Neural progenitor cell (in vitro differentiated cells): ENCODE measurements around the gene LYST. TPM values are rescaled to one million over a fixed set of nuclear protein-coding genes. Genes with fewer than 3 reads are reported as not detected.

Experiments used
- DNase-seq: peaks from one replicate; pipeline ENCODE4 v3.0.0-alpha.2; 2016; ENCODE audit warnings: low spot score
- H2AFZ ChIP-seq: fragments of 200-600 bp; sonication (generic); replicated peaks from 2 replicates; pipeline ENCODE4 v1.6.1; 2016; ENCODE audit warnings: antibody characterized with exemption
- H3F3A ChIP-seq: fragments of 200-600 bp; sonication (generic); 2 replicates; pipeline ENCODE4 v1.6.1; 2016; ENCODE audit warnings: antibody characterized with exemption, low read depth
- H3K27ac ChIP-seq: fragments of 200-600 bp; sonication (generic); 2 replicates; pipeline ENCODE4 v1.5.1; 2016; ENCODE audit warnings: mild to moderate bottlenecking
- H3K27me3 ChIP-seq: fragments of 200-600 bp; sonication (generic); 2 replicates; pipeline ENCODE4 v1.6.1; 2016; ENCODE audit warnings: mild to moderate bottlenecking, moderate library complexity
- H3K36me3 ChIP-seq: fragments of 200-600 bp; sonication (generic); 2 replicates; pipeline ENCODE4 v1.5.1; 2016
- H3K4me1 ChIP-seq: fragments of 200-600 bp; sonication (generic); 2 replicates; pipeline ENCODE4 v1.6.1; 2016; ENCODE audit warnings: mixed run types
- H3K4me2 ChIP-seq: fragments of 200-600 bp; sonication (generic); 2 replicates; pipeline ENCODE4 v1.6.1; 2016
- H3K4me3 ChIP-seq: fragments of 200-600 bp; sonication (generic); 2 replicates; pipeline ENCODE4 v1.5.1; 2016
- H3K79me2 ChIP-seq: fragments of 200-600 bp; sonication (generic); 2 replicates; pipeline ENCODE4 v1.6.1; 2016; ENCODE audit warnings: low read depth
- H3K9ac ChIP-seq: fragments of 200-600 bp; sonication (generic); 2 replicates; pipeline ENCODE4 v1.6.1; 2016
- H3K9me3 ChIP-seq: fragments of 200-600 bp; sonication (generic); 2 replicates; pipeline ENCODE4 v1.5.1; 2016; ENCODE audit warnings: low read depth
- H4K20me1 ChIP-seq: fragments of 200-600 bp; sonication (generic); 2 replicates; pipeline ENCODE4 v1.6.1; 2016; ENCODE audit warnings: low read depth
- H3K27ac Mint-ChIP-seq: 3 replicates; pipeline ENCODE4 v1.8.0; 2021; ENCODE audit warnings: mixed read lengths
- H3K27me3 Mint-ChIP-seq: 2 replicates; pipeline ENCODE4 v1.8.0; 2022; ENCODE audit warnings: low read depth, mild to moderate bottlenecking, inconsistent platforms, moderate library complexity, mixed read lengths; ENCODE audit not compliant: insufficient read depth
- H3K36me3 Mint-ChIP-seq: 3 replicates; pipeline ENCODE4 v1.8.0; 2021; ENCODE audit warnings: mixed read lengths
- H3K4me1 Mint-ChIP-seq: 3 replicates; pipeline ENCODE4 v1.8.0; 2021; ENCODE audit warnings: mixed read lengths
- H3K4me3 Mint-ChIP-seq: 3 replicates; pipeline ENCODE4 v1.8.0; 2021; ENCODE audit warnings: mild to moderate bottlenecking, moderate library complexity, mixed read lengths
- H3K9me3 Mint-ChIP-seq: 3 replicates; pipeline ENCODE4 v1.8.0; 2020; ENCODE audit warnings: mixed read lengths
- EZH2 ChIP-seq: fragments of 200-600 bp; sonication (generic); IDR thresholded peaks from 2 replicates; pipeline ENCODE4 v1.6.1; 2017; ENCODE audit warnings: antibody characterized with exemption, mild to moderate bottlenecking, moderate library complexity
- EZH2phosphoT487 ChIP-seq: fragments of 200-600 bp; sonication (generic); IDR thresholded peaks from 2 replicates; pipeline ENCODE4 v1.6.1; 2017; ENCODE audit warnings: antibody characterized with exemption
- total RNA-seq: library from RNA; depleted of rRNA; stranded (reverse); fragments of >200 nt; gene quantifications from 2 replicates; pipeline ENCODE4 v1.2.3, GENCODE V29; 2015; ENCODE audit warnings: low replicate concordance
- TF ChIP-seq, protein P1 (sequence below): fragments of 200-600 bp; sonication (generic); IDR thresholded peaks from 2 replicates; pipeline ENCODE4 v1.5.1; 2017; ENCODE audit warnings: antibody characterized with exemption, mild to moderate bottlenecking

LYST gene
- total RNA-seq, 1 donor from 2014 or later = 0.82 TPM

DNA sequence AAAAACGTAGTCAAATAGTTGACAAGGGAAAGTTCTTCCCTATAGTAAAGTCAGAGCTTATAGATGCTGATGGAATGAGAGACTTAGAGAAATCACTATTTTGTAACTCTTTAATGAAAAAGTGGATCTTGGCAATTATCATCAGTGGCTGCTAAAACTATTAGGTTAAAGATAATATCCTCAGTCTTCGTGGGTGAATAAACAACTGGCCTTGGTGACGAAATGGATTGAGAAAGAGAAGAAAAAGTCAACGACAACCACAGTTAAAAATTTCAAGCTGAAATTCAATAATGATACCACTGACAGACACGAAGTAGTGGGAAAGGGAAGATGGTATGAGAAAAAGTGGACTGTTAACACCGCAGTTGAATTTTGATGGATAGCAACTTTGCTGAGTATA, 127.1 kb downstream of the LYST start:
- no peaks in the 10 kb centered on the region for H3K79me2 ChIP-seq
- TF ChIP-seq EZH2phosphoT487 = no peak
- TF ChIP-seq EZH2 = no peak
- TF ChIP-seq, protein P1, sequence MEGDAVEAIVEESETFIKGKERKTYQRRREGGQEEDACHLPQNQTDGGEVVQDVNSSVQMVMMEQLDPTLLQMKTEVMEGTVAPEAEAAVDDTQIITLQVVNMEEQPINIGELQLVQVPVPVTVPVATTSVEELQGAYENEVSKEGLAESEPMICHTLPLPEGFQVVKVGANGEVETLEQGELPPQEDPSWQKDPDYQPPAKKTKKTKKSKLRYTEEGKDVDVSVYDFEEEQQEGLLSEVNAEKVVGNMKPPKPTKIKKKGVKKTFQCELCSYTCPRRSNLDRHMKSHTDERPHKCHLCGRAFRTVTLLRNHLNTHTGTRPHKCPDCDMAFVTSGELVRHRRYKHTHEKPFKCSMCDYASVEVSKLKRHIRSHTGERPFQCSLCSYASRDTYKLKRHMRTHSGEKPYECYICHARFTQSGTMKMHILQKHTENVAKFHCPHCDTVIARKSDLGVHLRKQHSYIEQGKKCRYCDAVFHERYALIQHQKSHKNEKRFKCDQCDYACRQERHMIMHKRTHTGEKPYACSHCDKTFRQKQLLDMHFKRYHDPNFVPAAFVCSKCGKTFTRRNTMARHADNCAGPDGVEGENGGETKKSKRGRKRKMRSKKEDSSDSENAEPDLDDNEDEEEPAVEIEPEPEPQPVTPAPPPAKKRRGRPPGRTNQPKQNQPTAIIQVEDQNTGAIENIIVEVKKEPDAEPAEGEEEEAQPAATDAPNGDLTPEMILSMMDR = no peak
- H3K4me2 ChIP-seq = no peak overlapping the region
- Mint-ChIP-seq H3K27me3 (no peaks in the 10 kb centered on the region), H3K9me3 (no peaks in the 10 kb centered on the region), H3K27ac (no peak overlapping the region), H3K4me3 (no peak overlapping the region), H3K36me3 (peaks cover 1% of the 10 kb centered on the region), H3K4me1 (no peaks in the 10 kb centered on the region)
- H2AFZ ChIP-seq = no peak overlapping the region
- H3F3A ChIP-seq = no peaks in the 10 kb centered on the region
- no peaks in the 10 kb centered on the region for H3K9me3 ChIP-seq
- H3K27ac ChIP-seq = no peak overlapping the region
- no peak for DNase-seq
- no peaks in the 10 kb centered on the region for H3K36me3 ChIP-seq
- H4K20me1 ChIP-seq = no peaks in the 10 kb centered on the region
- H3K9ac ChIP-seq = no peak overlapping the region
- no peaks in the 10 kb centered on the region for H3K27me3 ChIP-seq
- no peaks in the 10 kb centered on the region for H3K4me1 ChIP-seq
- H3K4me3 ChIP-seq = no peak overlapping the region

DNA sequence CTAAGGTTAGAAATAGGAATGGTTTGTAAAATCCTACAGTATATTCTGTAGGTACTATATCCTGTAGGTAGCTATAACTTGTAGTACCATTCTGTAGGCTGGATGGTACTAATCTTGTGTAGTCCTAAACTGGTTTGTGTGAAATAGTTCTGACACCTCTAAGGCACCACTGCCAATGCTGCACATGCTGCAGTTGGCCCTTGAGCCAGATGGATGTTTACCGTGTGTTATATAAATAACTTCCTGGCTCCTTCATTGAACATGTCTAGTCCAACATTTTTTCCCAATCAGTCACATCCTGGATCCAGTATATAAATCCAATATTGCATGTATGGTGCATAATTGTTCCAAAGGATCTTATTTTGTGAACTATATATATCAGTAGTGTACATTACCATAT, 127.6 kb downstream of the LYST start:
- Mint-ChIP-seq H3K27me3 (no peaks in the 10 kb centered on the region), H3K36me3 (peaks cover 1% of the 10 kb centered on the region), H3K4me3 (no peak overlapping the region), H3K27ac (no peak overlapping the region), H3K9me3 (no peaks in the 10 kb centered on the region), H3K4me1 (no peaks in the 10 kb centered on the region)
- TF ChIP-seq EZH2 (no peak), EZH2phosphoT487 (no peak)
- TF ChIP-seq, protein P1 = no peak
- Histone ChIP-seq H4K20me1 (no peaks in the 10 kb centered on the region), H3K4me3 (no peak overlapping the region), H3K4me2 (no peak overlapping the region), H3K27ac (no peak overlapping the region), H3K36me3 (no peaks in the 10 kb centered on the region), H3K27me3 (no peaks in the 10 kb centered on the region), H3F3A (no peaks in the 10 kb centered on the region), H3K4me1 (no peaks in the 10 kb centered on the region), H3K9me3 (no peaks in the 10 kb centered on the region), H3K79me2 (no peaks in the 10 kb centered on the region), H3K9ac (no peak overlapping the region), H2AFZ (no peak overlapping the region)
- DNase-seq = no peak

DNA sequence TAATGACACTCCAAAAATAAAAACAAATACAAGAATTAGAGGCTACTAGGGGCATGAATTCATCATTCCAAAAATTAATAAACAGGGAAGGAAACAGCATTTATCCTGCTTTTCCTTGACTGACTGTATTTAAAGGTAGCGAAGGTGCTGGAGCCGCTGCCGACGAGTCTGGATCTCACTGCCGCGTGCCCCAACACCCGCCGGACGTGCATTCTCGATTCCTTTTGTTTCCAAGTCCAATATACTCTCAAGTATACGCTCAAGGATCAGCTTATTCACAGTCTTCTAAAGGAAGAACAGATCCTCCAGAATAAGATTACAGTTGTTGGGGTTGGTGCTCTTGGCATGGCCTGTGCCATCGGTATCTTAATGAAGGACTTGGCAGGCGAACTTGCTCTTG, 129.0 kb downstream of the LYST start:
- no peak overlapping the region for H3K4me3 Mint-ChIP-seq
- no peaks in the 10 kb centered on the region for H3K4me1 ChIP-seq
- no peaks in the 10 kb centered on the region for H4K20me1 ChIP-seq
- no peaks in the 10 kb centered on the region for H3K36me3 Mint-ChIP-seq
- no peak overlapping the region for H3K27ac ChIP-seq
- no peak overlapping the region for H3K4me2 ChIP-seq
- no peaks in the 10 kb centered on the region for H3K36me3 ChIP-seq
- H3K79me2 ChIP-seq = no peaks in the 10 kb centered on the region
- no peaks in the 10 kb centered on the region for H3K9me3 ChIP-seq
- H3K9me3 Mint-ChIP-seq = no peaks in the 10 kb centered on the region
- H3K4me1 Mint-ChIP-seq = no peaks in the 10 kb centered on the region
- no peaks in the 10 kb centered on the region for H3F3A ChIP-seq
- TF ChIP-seq EZH2phosphoT487 (no peak), EZH2 (no peak)
- TF ChIP-seq, protein P1 = no peak
- no peaks in the 10 kb centered on the region for H3K27me3 ChIP-seq
- no peak overlapping the region for H3K9ac ChIP-seq
- no peak overlapping the region for H3K4me3 ChIP-seq
- DNase-seq = no peak
- H3K27me3 Mint-ChIP-seq = no peaks in the 10 kb centered on the region
- H3K27ac Mint-ChIP-seq = no peak overlapping the region
- H2AFZ ChIP-seq = no peak overlapping the region

DNA sequence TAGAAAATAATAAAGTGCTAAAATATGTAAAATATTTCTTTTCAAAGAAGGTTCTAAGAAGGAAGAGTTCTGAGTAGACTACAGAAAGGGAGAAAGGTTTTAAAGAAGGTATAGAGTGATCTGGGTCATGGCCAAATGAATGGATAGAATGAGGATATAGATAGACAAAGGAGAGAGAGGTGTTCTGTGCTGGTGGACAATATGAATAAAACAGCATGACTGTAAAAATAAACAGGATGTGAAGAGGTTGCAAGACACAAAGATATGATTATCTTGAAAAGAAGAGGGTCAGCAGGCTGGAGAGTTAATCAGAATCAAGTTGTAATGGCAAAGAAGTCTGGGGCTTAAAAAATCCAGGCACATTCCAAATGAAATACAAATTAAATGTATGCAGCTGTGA, 130.4 kb downstream of the LYST start:
- H4K20me1 ChIP-seq = no peaks in the 10 kb centered on the region
- H3K4me1 ChIP-seq = no peaks in the 10 kb centered on the region
- H3K4me1 Mint-ChIP-seq = no peaks in the 10 kb centered on the region
- H3K4me3 Mint-ChIP-seq = no peak overlapping the region
- no peak overlapping the region for H3K27ac ChIP-seq
- no peaks in the 10 kb centered on the region for H3K27me3 Mint-ChIP-seq
- no peak overlapping the region for H3K4me2 ChIP-seq
- H3K4me3 ChIP-seq = no peak overlapping the region
- TF ChIP-seq, protein P1 = no peak
- no peak for TF ChIP-seq EZH2
- no peak for TF ChIP-seq EZH2phosphoT487
- DNase-seq = no peak
- no peaks in the 10 kb centered on the region for H3K36me3 Mint-ChIP-seq
- peaks cover under 1% of the 10 kb centered on the region for H3F3A ChIP-seq
- H3K79me2 ChIP-seq = no peaks in the 10 kb centered on the region
- H3K27ac Mint-ChIP-seq = no peak overlapping the region
- H3K36me3 ChIP-seq = no peaks in the 10 kb centered on the region
- H3K9me3 Mint-ChIP-seq = no peaks in the 10 kb centered on the region
- H3K9me3 ChIP-seq = no peaks in the 10 kb centered on the region
- no peak overlapping the region for H2AFZ ChIP-seq
- H3K27me3 ChIP-seq = no peaks in the 10 kb centered on the region
- no peak overlapping the region for H3K9ac ChIP-seq
